NT2/D1 (cell line): ENCODE measurements around the gene MSH6.
"Not testable (repeated sequence)": the region's sequence is repeated elsewhere in the genome, so short reads cannot be mapped to it uniquely, and the experiment has no call there.

Experiments used
- SUZ12 ChIP-seq: IDR thresholded peaks from 2 replicates; pipeline ENCODE4 v1.6.1; 2011; ENCODE audit not compliant: insufficient read length, insufficient read depth; ENCODE audit errors: extremely low read depth
- YY1 ChIP-seq: IDR thresholded peaks from 2 replicates; pipeline ENCODE4 v1.6.1; 2011; ENCODE audit not compliant: insufficient read length, insufficient read depth
- ZNF274 ChIP-seq: IDR thresholded peaks from 2 replicates; pipeline ENCODE4 v1.6.1; 2011; ENCODE audit warnings: mild to moderate bottlenecking, low read depth, low read length

DNA sequence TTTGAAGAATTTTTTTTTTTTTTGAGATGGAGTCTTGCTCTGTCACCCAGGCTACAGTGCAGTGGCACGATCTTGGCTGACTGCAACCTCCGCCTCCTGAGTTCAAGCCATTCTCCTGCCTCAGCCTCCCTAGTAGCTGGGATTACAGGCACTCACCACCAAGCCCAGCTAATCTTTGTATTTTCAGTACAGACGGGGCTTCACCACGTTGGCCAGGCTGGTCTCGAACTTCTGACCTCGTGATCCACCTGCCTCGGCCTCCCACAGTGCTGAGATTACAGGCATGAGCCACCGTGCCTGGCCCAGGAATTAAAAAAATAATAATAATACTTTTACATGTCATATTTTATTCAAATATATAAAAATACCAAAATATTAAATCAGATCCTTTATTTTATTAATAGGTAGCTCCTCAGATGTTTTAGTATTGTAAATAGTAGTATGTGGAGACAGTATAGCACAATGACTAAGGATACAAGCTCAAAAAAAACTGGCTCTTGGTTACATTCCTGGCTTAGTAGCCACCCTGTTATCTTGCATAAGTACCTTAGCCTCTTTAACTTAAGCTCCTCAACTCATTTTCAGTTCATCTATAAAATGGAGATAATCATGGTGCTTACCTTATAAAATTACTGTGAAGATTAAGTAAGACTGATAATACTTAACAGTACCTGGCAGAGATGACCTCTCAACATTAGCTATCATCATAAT is 70.3 kb downstream of the MSH6 start:
- not testable (repeated sequence) for TF ChIP-seq YY1, SUZ12, ZNF274
